LNCaP clone FGC (cell line): ENCODE measurements around the gene UGT1A9.

Source experiments
- DNase-seq: peaks from one replicate; pipeline ENCODE4 v3.0.0-alpha.2; 2011; ENCODE audit warnings: low read depth
- H3K4me3 ChIP-seq: 2 replicates; pipeline ENCODE4 v1.5.1; 2011; ENCODE audit warnings: mild to moderate bottlenecking, low read depth, low read length, control low read depth
- CTCF ChIP-seq: IDR thresholded peaks from 2 replicates; pipeline ENCODE4 v1.5.1; 2012; ENCODE audit warnings: mild to moderate bottlenecking; ENCODE audit not compliant: control insufficient read depth, insufficient read depth; ENCODE audit errors: extremely low read depth

The UGT1A9 gene

GRCh38 chr2:233690444-233690843 lies 18.7 kb downstream of the UGT1A9 start:
- TF ChIP-seq CTCF = no peak
- DNase-seq = no peak
- H3K4me3 ChIP-seq = no peak overlapping the region

- H3K4me3 ChIP-seq = no peak overlapping the region
- TF ChIP-seq CTCF = no peak
- no peak for DNase-seq
Observed at GRCh38 chr2:233691443-233692433, 20.0 kb downstream of the UGT1A9 start.

GRCh38 chr2:233692648-233693047 lies 20.9 kb downstream of the UGT1A9 start, which contains the start of gene UGT1A6:
Gene UGT1A6, plus strand, starts transcription at chr2:233692890. Its CDS starts 115 bp downstream, at chr2:233693005.
- H3K4me3 ChIP-seq = no peak within 1 kb of the TSS
- no peak for TF ChIP-seq CTCF
- DNase-seq = no peak

GRCh38 chr2:233693963-233694362 lies 22.3 kb downstream of the UGT1A9 start:
- no peak for DNase-seq
- no peak overlapping the region for H3K4me3 ChIP-seq
- no peak for TF ChIP-seq CTCF

- H3K4me3 ChIP-seq = no peak overlapping the region
- TF ChIP-seq CTCF = no peak
- DNase-seq = no peak
Observed at GRCh38 chr2:233698740-233699139, 27.0 kb downstream of the UGT1A9 start.

GRCh38 chr2:233699424-233700027 lies 27.8 kb downstream of the UGT1A9 start:
- DNase-seq = no peak
- TF ChIP-seq CTCF = no peak
- no peak overlapping the region for H3K4me3 ChIP-seq
